HepG2 (cell line): ENCODE measurements around the gene INO80B. TPM values are rescaled to one million over a fixed set of nuclear protein-coding genes. Genes with fewer than 3 reads are reported as not detected.
A peak's percentile ranks its signal among the peaks of the same experiment; 100 is the strongest.

Experiments used
- CCDC6 ChIP-seq: sonication (generic); formaldehyde crosslinking; IDR thresholded peaks from 2 replicates; pipeline ENCODE4 v1.8.1; 2022; ENCODE audit warnings: mild to moderate bottlenecking, missing genetic modification reagents, moderate library complexity
- ETV5 ChIP-seq: IDR thresholded peaks from 2 replicates; pipeline ENCODE4 v1.6.1; 2018; ENCODE audit warnings: missing biosample characterization, missing genetic modification reagents, inconsistent platforms, borderline replicate concordance
- ETV6 ChIP-seq: sonication (generic); formaldehyde crosslinking; conservative IDR thresholded peaks from 2 replicates; pipeline ENCODE4 v1.4.0; 2020; ENCODE audit warnings: missing genetic modification reagents
- EZH2 ChIP-seq: conservative IDR thresholded peaks from 2 replicates; pipeline ENCODE4 v1.6.1; 2012; ENCODE audit warnings: mild to moderate bottlenecking, low read depth, low read length, moderate library complexity
- FOXM1 ChIP-seq: sonication (generic); formaldehyde crosslinking; IDR thresholded peaks from 2 replicates; pipeline ENCODE4 v1.5.0; 2020; ENCODE audit warnings: missing genetic modification reagents
- HCFC1 ChIP-seq: fragments of 150-350 bp; IDR thresholded peaks from 2 replicates; pipeline ENCODE4 v1.6.1; 2014; ENCODE audit warnings: low read depth, low read length
- MLLT10 ChIP-seq: sonication (generic); formaldehyde crosslinking; IDR thresholded peaks from 2 replicates; pipeline ENCODE4 v1.4.0; 2020; ENCODE audit warnings: missing genetic modification reagents
- TBX3 ChIP-seq: fragments of 450-650 bp; IDR thresholded peaks from 2 replicates; pipeline ENCODE4 v1.6.1; 2017; ENCODE audit warnings: antibody characterized with exemption, mild to moderate bottlenecking, inconsistent platforms, borderline replicate concordance
- ZFP36L2 ChIP-seq: sonication (generic); formaldehyde crosslinking; IDR thresholded peaks from 2 replicates; pipeline ENCODE4 v1.4.0; 2020; ENCODE audit warnings: missing genetic modification reagents
- ZFX ChIP-seq: sonication (generic); formaldehyde crosslinking; IDR thresholded peaks from 2 replicates; pipeline ENCODE4 v1.4.0; 2020; ENCODE audit warnings: mild to moderate bottlenecking, low read depth, missing genetic modification reagents, moderate library complexity
- ZNF337 ChIP-seq: sonication (generic); formaldehyde crosslinking; IDR thresholded peaks from 2 replicates; pipeline ENCODE4 v1.5.1; 2020; ENCODE audit warnings: missing genetic modification reagents, low read depth, mild to moderate bottlenecking, borderline replicate concordance
- ZNF616 ChIP-seq: sonication (generic); formaldehyde crosslinking; IDR thresholded peaks from 2 replicates; pipeline ENCODE4 v1.5.0; 2020; ENCODE audit warnings: low read depth, mild to moderate bottlenecking, missing genetic modification reagents
- ZNF788 ChIP-seq: sonication (generic); formaldehyde crosslinking; IDR thresholded peaks from 2 replicates; pipeline ENCODE4 v1.5.0; 2020; ENCODE audit warnings: mild to moderate bottlenecking, missing genetic modification reagents, borderline replicate concordance
- ZSCAN9 ChIP-seq: IDR thresholded peaks from 2 replicates; pipeline ENCODE4 v1.6.1; 2016; ENCODE audit warnings: borderline replicate concordance
- polyA plus RNA-seq, 8 experiments: library from polyadenylated mRNA; depleted of rRNA in 3 of 8; stranded (reverse) in 7 of 8; unstranded in 1 of 8; fragments of >200 nt; fragmentation: Illumina TruSeq in 4 of 8; extraction: Trizol in 4 of 8; gene quantifications; 2 replicates each; pipeline versions ENCODE4 v1.2.1 to v1.2.3, GENCODE V29; 2011 to 2016; ENCODE audit warnings: low read depth in 4 of 8, missing spikeins in 1 of 8, mixed read lengths in 1 of 8; ENCODE audit not compliant: insufficient read depth in 1 of 8
- total RNA-seq, 5 experiments: library from RNA; depleted of rRNA; stranded (reverse); fragments of >200 nt; fragmentation: Illumina TruSeq; extraction: Trizol; gene quantifications; 2 replicates each; pipeline ENCODE4 v1.2.3, GENCODE V29; 2016; ENCODE audit warnings: low read depth in 1 of 5
- TF ChIP-seq, protein P1 (sequence below): sonication (generic); formaldehyde crosslinking; IDR thresholded peaks from 2 replicates; pipeline ENCODE4 v1.4.0; 2020; ENCODE audit warnings: missing genetic modification reagents, borderline replicate concordance
- TF ChIP-seq, protein P2 (sequence below): sonication (generic); formaldehyde crosslinking; IDR thresholded peaks from 2 replicates; pipeline ENCODE4 v1.5.1; 2020; ENCODE audit warnings: mild to moderate bottlenecking, missing genetic modification reagents, borderline replicate concordance
- TF ChIP-seq, protein P3 (sequence below): IDR thresholded peaks from 2 replicates; pipeline ENCODE4 v1.6.1; 2016; ENCODE audit warnings: missing compliant biosample characterization, missing genetic modification reagents, borderline replicate concordance
- TF ChIP-seq, protein P4 (sequence below): sonication (generic); formaldehyde crosslinking; IDR thresholded peaks from 2 replicates; pipeline ENCODE4 v1.8.1; 2023; ENCODE audit warnings: missing genetic modification reagents, inconsistent platforms, borderline replicate concordance
- TF ChIP-seq, protein P5 (sequence below): sonication (generic); formaldehyde crosslinking; IDR thresholded peaks from 2 replicates; pipeline ENCODE4 v1.4.0; 2020; ENCODE audit warnings: missing genetic modification reagents, borderline replicate concordance

The INO80B gene
- total and polyA plus RNA-seq, 2 of the 13 experiments (the other 11 are each of a cell fraction or from before 2014, with no cell fraction given) = 6.2 to 14.5 TPM

DNA sequence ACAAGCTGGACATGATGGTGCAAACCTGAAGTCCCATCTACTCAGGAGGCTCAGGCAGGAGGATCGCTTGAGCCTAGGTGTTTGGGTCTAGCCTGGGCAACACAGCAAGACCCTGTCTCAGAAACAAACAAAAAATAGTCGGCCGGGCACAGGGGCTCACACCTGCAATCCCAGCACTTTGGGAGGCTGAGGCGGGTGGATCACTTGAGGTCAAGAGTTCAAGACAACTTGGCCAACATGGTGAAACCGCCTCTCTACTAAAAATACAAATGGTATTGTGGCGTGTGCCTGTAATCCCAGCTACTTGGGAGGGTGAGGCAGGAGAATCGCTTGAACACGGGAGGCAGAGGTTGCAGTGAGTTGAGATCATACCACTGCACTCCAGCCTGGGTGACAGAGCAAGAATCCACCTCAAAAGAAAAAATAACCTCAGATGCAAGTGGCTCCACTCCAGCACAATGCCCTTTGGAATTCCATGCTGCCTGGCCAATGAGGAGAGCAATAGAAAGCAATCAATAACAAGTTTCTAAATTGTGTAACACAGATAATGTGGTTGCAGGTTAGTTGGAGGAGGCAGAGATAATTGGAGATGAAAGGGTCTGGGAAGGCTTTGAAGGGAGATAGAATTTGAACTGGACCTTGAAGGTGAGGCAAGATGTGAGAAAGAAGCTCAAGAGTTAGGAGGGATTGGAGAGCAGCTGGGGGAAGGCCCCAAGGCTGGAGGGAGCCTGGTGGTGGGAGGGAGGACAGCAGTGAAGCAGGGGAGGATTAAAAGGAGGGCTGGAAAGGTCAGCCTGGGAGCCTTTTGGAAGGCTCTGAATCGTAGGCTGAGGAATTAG lies 34.0 kb downstream of the INO80B start (continued):
- TF ChIP-seq, protein P1, sequence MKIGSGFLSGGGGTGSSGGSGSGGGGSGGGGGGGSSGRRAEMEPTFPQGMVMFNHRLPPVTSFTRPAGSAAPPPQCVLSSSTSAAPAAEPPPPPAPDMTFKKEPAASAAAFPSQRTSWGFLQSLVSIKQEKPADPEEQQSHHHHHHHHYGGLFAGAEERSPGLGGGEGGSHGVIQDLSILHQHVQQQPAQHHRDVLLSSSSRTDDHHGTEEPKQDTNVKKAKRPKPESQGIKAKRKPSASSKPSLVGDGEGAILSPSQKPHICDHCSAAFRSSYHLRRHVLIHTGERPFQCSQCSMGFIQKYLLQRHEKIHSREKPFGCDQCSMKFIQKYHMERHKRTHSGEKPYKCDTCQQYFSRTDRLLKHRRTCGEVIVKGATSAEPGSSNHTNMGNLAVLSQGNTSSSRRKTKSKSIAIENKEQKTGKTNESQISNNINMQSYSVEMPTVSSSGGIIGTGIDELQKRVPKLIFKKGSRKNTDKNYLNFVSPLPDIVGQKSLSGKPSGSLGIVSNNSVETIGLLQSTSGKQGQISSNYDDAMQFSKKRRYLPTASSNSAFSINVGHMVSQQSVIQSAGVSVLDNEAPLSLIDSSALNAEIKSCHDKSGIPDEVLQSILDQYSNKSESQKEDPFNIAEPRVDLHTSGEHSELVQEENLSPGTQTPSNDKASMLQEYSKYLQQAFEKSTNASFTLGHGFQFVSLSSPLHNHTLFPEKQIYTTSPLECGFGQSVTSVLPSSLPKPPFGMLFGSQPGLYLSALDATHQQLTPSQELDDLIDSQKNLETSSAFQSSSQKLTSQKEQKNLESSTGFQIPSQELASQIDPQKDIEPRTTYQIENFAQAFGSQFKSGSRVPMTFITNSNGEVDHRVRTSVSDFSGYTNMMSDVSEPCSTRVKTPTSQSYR (CRISPR knock-in tag) = peak; percentile 70; the same call in 1 of the 2 replicates
- TF ChIP-seq ETV6 (no peak), EZH2 (no peak), TBX3 (peak; percentile 87), ZNF616 (CRISPR knock-in tag) (no peak), MLLT10 (CRISPR knock-in tag) (no peak), ZNF788 (CRISPR knock-in tag) (peak; percentile 16; the same call in 1 of the 2 replicates), ZFX (CRISPR knock-in tag) (peak; percentile 33; the same call in 1 of the 2 replicates), ZNF337 (CRISPR knock-in tag) (no peak), CCDC6 (CRISPR knock-in tag) (peak; percentile 51), FOXM1 (no peak), ZSCAN9 (CRISPR knock-in tag) (0 out of 2 replicates have a peak, but pooled peaks have one; percentile 65), ZFP36L2 (CRISPR knock-in tag) (no peak), ETV5 (CRISPR knock-in tag) (peak; percentile 34; the same call in 1 of the 2 replicates), HCFC1 (no peak)
- TF ChIP-seq, protein P2, sequence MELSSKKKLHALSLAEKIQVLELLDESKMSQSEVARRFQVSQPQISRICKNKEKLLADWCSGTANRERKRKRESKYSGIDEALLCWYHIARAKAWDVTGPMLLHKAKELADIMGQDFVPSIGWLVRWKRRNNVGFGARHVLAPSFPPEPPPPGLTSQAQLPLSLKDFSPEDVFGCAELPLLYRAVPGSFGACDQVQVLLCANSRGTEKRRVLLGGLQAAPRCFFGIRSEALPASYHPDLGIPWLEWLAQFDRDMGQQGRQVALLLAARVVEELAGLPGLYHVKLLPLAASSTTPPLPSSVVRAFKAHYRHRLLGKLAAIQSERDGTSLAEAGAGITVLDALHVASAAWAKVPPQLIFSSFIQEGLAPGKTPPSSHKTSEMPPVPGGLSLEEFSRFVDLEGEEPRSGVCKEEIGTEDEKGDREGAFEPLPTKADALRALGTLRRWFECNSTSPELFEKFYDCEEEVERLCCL (CRISPR knock-in tag) = no peak
- TF ChIP-seq, protein P3, sequence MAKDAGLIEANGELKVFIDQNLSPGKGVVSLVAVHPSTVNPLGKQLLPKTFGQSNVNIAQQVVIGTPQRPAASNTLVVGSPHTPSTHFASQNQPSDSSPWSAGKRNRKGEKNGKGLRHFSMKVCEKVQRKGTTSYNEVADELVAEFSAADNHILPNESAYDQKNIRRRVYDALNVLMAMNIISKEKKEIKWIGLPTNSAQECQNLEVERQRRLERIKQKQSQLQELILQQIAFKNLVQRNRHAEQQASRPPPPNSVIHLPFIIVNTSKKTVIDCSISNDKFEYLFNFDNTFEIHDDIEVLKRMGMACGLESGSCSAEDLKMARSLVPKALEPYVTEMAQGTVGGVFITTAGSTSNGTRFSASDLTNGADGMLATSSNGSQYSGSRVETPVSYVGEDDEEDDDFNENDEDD = no peak; the same call in 1 of the 2 replicates
- TF ChIP-seq, protein P4, sequence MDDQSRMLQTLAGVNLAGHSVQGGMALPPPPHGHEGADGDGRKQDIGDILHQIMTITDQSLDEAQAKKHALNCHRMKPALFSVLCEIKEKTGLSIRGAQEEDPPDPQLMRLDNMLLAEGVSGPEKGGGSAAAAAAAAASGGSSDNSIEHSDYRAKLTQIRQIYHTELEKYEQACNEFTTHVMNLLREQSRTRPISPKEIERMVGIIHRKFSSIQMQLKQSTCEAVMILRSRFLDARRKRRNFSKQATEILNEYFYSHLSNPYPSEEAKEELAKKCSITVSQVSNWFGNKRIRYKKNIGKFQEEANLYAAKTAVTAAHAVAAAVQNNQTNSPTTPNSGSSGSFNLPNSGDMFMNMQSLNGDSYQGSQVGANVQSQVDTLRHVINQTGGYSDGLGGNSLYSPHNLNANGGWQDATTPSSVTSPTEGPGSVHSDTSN = no peak
- TF ChIP-seq, protein P5, sequence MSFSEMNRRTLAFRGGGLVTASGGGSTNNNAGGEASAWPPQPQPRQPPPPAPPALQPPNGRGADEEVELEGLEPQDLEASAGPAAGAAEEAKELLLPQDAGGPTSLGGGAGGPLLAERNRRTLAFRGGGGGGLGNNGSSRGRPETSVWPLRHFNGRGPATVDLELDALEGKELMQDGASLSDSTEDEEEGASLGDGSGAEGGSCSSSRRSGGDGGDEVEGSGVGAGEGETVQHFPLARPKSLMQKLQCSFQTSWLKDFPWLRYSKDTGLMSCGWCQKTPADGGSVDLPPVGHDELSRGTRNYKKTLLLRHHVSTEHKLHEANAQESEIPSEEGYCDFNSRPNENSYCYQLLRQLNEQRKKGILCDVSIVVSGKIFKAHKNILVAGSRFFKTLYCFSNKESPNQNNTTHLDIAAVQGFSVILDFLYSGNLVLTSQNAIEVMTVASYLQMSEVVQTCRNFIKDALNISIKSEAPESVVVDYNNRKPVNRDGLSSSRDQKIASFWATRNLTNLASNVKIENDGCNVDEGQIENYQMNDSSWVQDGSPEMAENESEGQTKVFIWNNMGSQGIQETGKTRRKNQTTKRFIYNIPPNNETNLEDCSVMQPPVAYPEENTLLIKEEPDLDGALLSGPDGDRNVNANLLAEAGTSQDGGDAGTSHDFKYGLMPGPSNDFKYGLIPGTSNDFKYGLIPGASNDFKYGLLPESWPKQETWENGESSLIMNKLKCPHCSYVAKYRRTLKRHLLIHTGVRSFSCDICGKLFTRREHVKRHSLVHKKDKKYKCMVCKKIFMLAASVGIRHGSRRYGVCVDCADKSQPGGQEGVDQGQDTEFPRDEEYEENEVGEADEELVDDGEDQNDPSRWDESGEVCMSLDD (CRISPR knock-in tag) = no peak
